MM.1S (cell line): ENCODE data around the gene NOC4L.

Source experiments
- DNase-seq: peaks from one replicate; pipeline ENCODE4 v3.0.0-alpha.2; 2015
- H2AFZ ChIP-seq: fragments of 300-600 bp; sonication (generic); 2 replicates; pipeline ENCODE4 v1.6.0; 2016; ENCODE audit warnings: antibody characterized with exemption, low read length
- H3F3A ChIP-seq: fragments of 300-600 bp; sonication (generic); 2 replicates; pipeline ENCODE4 v1.6.1; 2016; ENCODE audit warnings: mild to moderate bottlenecking, antibody characterized with exemption, low read length, moderate library complexity, mixed read lengths; ENCODE audit not compliant: insufficient read depth
- H3K27ac ChIP-seq: fragments of 300-600 bp; sonication (generic); 2 replicates; pipeline ENCODE4 v1.5.1; 2016; ENCODE audit warnings: mild to moderate bottlenecking, low read length
- H3K27me3 ChIP-seq: fragments of 300-600 bp; sonication (generic); replicated peaks from 2 replicates; pipeline ENCODE4 v1.6.0; 2016; ENCODE audit warnings: low read length; ENCODE audit not compliant: insufficient read depth
- H3K36me3 ChIP-seq: fragments of 300-600 bp; sonication (generic); replicated peaks from 2 replicates; pipeline ENCODE4 v1.6.1; 2016; ENCODE audit warnings: mild to moderate bottlenecking, low read length, mixed read lengths; ENCODE audit not compliant: insufficient read depth
- H3K4me1 ChIP-seq: fragments of 300-600 bp; sonication (generic); 2 replicates; pipeline ENCODE4 v1.6.1; 2016; ENCODE audit warnings: low read length, mixed read lengths
- H3K4me2 ChIP-seq: fragments of 300-600 bp; sonication (generic); 2 replicates; pipeline ENCODE4 v1.6.0; 2016; ENCODE audit warnings: low read depth, low read length
- H3K4me3 ChIP-seq: fragments of 300-600 bp; sonication (generic); 2 replicates; pipeline ENCODE4 v1.5.1; 2016; ENCODE audit warnings: low read length, mixed read lengths
- H3K79me2 ChIP-seq: fragments of 300-600 bp; sonication (generic); 2 replicates; pipeline ENCODE4 v1.6.1; 2016; ENCODE audit warnings: mixed run types, low read length, mixed read lengths
- H3K9ac ChIP-seq: fragments of 300-600 bp; sonication (generic); 2 replicates; pipeline ENCODE4 v1.6.1; 2016; ENCODE audit warnings: low read length, mixed read lengths
- H3K9me2 ChIP-seq: fragments of 300-600 bp; sonication (generic); replicated peaks from 2 replicates; pipeline ENCODE4 v1.6.1; 2016; ENCODE audit warnings: mild to moderate bottlenecking, low read length, mixed read lengths; ENCODE audit not compliant: insufficient read depth
- H3K9me3 ChIP-seq: fragments of 300-600 bp; sonication (generic); replicated peaks from 2 replicates; pipeline ENCODE4 v1.6.1; 2016; ENCODE audit warnings: mild to moderate bottlenecking, low read length, mixed read lengths; ENCODE audit not compliant: insufficient read depth
- H4K20me1 ChIP-seq: fragments of 300-600 bp; sonication (generic); 2 replicates; pipeline ENCODE4 v1.6.1; 2016; ENCODE audit warnings: mild to moderate bottlenecking, low read length, moderate library complexity, mixed read lengths; ENCODE audit not compliant: insufficient read depth
- CTCF ChIP-seq: fragments of 300-600 bp; sonication (generic); IDR thresholded peaks from 2 replicates; pipeline ENCODE4 v1.5.1; 2016; ENCODE audit warnings: antibody characterized with exemption, low read length, mixed read lengths
- EZH2 ChIP-seq: fragments of 300-600 bp; sonication (generic); optimal IDR thresholded peaks from 2 replicates; pipeline ENCODE3; 2017; ENCODE audit warnings: low read depth, mild to moderate bottlenecking, antibody characterized with exemption, low read length, mixed read lengths
- EZH2phosphoT487 ChIP-seq: fragments of 300-600 bp; sonication (generic); IDR thresholded peaks from 2 replicates; pipeline ENCODE4 v1.6.1; 2018; ENCODE audit warnings: antibody characterized with exemption, low read length

NOC4L gene

GRCh38 chr12:132188916-132189325 lies 44.7 kb downstream of the NOC4L start:
- H3K27ac ChIP-seq = no peak overlapping the region
- no peak overlapping the region for H3K9ac ChIP-seq
- DNase-seq = no peak
- no peaks in the 10 kb centered on the region for H4K20me1 ChIP-seq
- TF ChIP-seq CTCF = no peak
- TF ChIP-seq EZH2 = no peak
- TF ChIP-seq EZH2phosphoT487 = no peak
- H3K4me2 ChIP-seq = no peak overlapping the region
- peaks cover 52% of the 10 kb centered on the region for H3K27me3 ChIP-seq
- no peaks in the 10 kb centered on the region for H3F3A ChIP-seq
- no peak overlapping the region for H2AFZ ChIP-seq
- H3K9me3 ChIP-seq = no peaks in the 10 kb centered on the region
- no peaks in the 10 kb centered on the region for H3K9me2 ChIP-seq
- no peaks in the 10 kb centered on the region for H3K36me3 ChIP-seq
- H3K4me1 ChIP-seq = no peaks in the 10 kb centered on the region
- no peak overlapping the region for H3K4me3 ChIP-seq
- no peaks in the 10 kb centered on the region for H3K79me2 ChIP-seq

DNA sequence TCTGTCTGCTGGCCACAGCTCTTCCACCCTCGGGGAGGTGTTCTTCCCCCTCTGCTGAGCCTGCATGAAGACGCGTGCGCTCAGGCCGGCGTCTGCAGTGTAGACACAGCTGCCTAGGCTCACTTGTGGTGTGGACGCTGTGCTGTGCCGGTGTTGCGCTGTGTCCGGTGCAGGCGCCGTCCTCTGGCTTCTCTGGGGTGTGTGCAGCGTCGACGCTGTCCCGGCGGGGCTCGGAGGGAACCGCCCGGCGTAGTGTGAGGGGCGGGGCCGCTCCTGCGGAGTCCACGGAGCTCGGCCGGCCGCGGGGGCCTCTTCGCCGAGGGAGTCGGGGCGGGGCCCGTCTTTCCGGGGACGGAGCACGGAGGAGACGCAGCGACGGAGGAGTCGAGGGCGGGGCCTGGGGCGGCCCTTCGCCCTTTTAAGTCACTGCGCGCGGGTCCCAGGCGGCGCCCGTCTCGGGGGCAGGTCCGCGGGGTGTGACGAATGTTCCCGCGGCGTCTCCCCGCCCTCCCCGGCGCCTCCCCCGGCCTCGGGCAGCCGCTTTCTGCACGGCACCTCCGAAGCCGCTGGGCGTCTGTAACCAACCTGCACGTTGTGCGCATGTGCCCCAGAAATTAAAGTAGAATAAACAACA lies 45.2 kb downstream of the NOC4L start:
- Histone ChIP-seq H2AFZ (no peak overlapping the region), H3K9me3 (no peaks in the 10 kb centered on the region), H3K27me3 (peaks cover 47% of the 10 kb centered on the region), H4K20me1 (no peaks in the 10 kb centered on the region), H3K36me3 (no peaks in the 10 kb centered on the region), H3K4me3 (no peak overlapping the region), H3K4me2 (no peak overlapping the region), H3K79me2 (no peaks in the 10 kb centered on the region), H3K27ac (no peak overlapping the region), H3F3A (no peaks in the 10 kb centered on the region), H3K9ac (no peak overlapping the region), H3K9me2 (no peaks in the 10 kb centered on the region), H3K4me1 (no peaks in the 10 kb centered on the region)
- no peak for DNase-seq
- no peak for TF ChIP-seq CTCF
- TF ChIP-seq EZH2phosphoT487 = no peak
- no peak for TF ChIP-seq EZH2

DNA sequence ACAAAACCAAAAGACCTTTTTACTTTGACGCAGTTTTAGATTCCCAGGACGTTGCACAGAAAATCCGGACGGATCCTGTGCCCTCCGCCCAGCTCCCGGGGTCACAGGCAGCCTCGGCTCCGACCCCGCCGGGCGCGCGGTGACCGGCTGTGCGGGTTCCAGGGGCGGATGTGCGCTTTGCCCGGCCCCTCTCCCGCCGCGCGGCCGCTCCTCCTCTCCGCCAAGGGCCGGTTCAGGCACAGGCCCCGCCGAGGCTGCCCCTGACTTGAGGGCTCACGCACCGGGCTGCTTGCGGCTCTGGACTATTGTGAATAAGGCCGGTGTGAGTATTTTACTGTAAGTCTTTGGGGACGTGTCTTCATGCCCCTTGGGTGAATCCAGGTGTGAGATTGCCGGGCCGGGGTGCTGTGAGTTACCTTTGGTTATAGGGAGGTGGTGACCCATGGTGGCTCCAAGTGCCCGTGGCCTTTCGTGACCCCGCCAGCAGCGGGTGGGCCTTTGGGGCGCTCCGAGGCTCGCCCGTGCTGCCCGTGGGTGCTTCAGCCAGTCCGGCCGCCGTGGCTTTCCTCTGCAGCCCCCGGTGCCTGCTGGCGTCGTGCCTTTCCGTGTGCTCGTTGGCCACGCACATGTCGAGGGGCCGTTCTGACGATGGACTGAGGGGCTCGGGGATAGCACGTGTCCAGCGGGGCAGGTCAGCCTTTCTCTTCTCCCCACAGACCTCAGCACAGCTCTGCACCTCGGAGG lies 45.9 kb downstream of the NOC4L start:
- H3K9me3 ChIP-seq = no peaks in the 10 kb centered on the region
- H3F3A ChIP-seq = no peaks in the 10 kb centered on the region
- H3K27ac ChIP-seq = no peak overlapping the region
- H3K4me3 ChIP-seq = no peak overlapping the region
- TF ChIP-seq EZH2 (no peak), EZH2phosphoT487 (no peak), CTCF (no peak)
- H4K20me1 ChIP-seq = no peaks in the 10 kb centered on the region
- H3K79me2 ChIP-seq = no peaks in the 10 kb centered on the region
- H3K4me2 ChIP-seq = no peak overlapping the region
- H3K27me3 ChIP-seq = peaks cover 43% of the 10 kb centered on the region
- no peak for DNase-seq
- H3K9ac ChIP-seq = no peak overlapping the region
- no peaks in the 10 kb centered on the region for H3K36me3 ChIP-seq
- no peak overlapping the region for H2AFZ ChIP-seq
- no peaks in the 10 kb centered on the region for H3K4me1 ChIP-seq
- no peaks in the 10 kb centered on the region for H3K9me2 ChIP-seq
